Duodenal mucosa (tissue), 2 donors: Measurements from ENCODE around the gene ADAMTS2.
"Not testable (repeated sequence)": the region's sequence is repeated elsewhere in the genome, so short reads cannot be mapped to it uniquely, and the experiment has no call there.

Experiments
- H3K27ac ChIP-seq: one replicate; pipeline ENCODE4 v1.7.0; 2013; ENCODE audit warnings: low read depth, low read length
- H3K27me3 ChIP-seq, 2 donors: one replicate each; pipeline ENCODE4 v1.7.0; 2013; ENCODE audit warnings: low read length in 2 of 2, control low read depth in 1 of 2; ENCODE audit not compliant: insufficient read depth in 2 of 2, control insufficient read depth in 1 of 2
- H3K36me3 ChIP-seq, 2 donors: one replicate each; pipeline ENCODE4 v1.7.0; 2013; ENCODE audit warnings: low read length in 2 of 2, control low read depth in 1 of 2; ENCODE audit not compliant: insufficient read depth in 2 of 2, control insufficient read depth in 1 of 2
- H3K4me1 ChIP-seq, 2 donors: one replicate each; pipeline ENCODE4 v1.7.0; 2013; ENCODE audit warnings: low read length in 2 of 2, control low read depth in 1 of 2; ENCODE audit not compliant: insufficient read depth in 2 of 2, control insufficient read depth in 1 of 2
- H3K4me3 ChIP-seq, 2 donors: one replicate each; pipeline ENCODE4 v1.7.0; 2013; ENCODE audit warnings: low read length in 2 of 2, low read depth in 1 of 2
- H3K9ac ChIP-seq, 2 donors: one replicate each; pipeline ENCODE4 v1.7.0; 2013; ENCODE audit warnings: low read length in 2 of 2, low read depth in 1 of 2
- H3K9me3 ChIP-seq, 2 donors: one replicate each; pipeline ENCODE4 v1.7.0; 2013; ENCODE audit warnings: low read length in 2 of 2, control low read depth in 1 of 2; ENCODE audit not compliant: control insufficient read depth in 1 of 2

ADAMTS2 gene

GRCh38 chr5:179324760-179325295, 20.4 kb downstream of the ADAMTS2 start:
- Histone ChIP-seq H3K27ac (no peak overlapping the region), H3K4me3 (no peak overlapping the region), H3K9me3 (no peaks in the 10 kb centered on the region), H3K9ac (no peak overlapping the region), H3K4me1 (no peaks in the 10 kb centered on the region), H3K27me3 (no peaks in the 10 kb centered on the region), H3K36me3 (no peaks in the 10 kb centered on the region)

GRCh38 chr5:179324316-179324715, 20.9 kb downstream of the ADAMTS2 start:
- not testable (repeated sequence) for H3K27me3 ChIP-seq, H3K4me1 ChIP-seq, H3K9me3 ChIP-seq, H3K4me3 ChIP-seq, H3K9ac ChIP-seq, H3K36me3 ChIP-seq, H3K27ac ChIP-seq

- H3K36me3 ChIP-seq: no peaks in the 10 kb centered on the region
- H3K9ac ChIP-seq: no peak overlapping the region
- no peak overlapping the region for H3K4me3 ChIP-seq
- H3K27me3 ChIP-seq: no peaks in the 10 kb centered on the region
- no peak overlapping the region for H3K27ac ChIP-seq
- H3K9me3 ChIP-seq: no peaks in the 10 kb centered on the region
- peaks cover 0 to 3% of the 10 kb centered on the region in 2 donors for H3K4me1 ChIP-seq
These were observed 22.0 kb downstream of the ADAMTS2 start for GRCh38 chr5:179323026-179323870.

- Histone ChIP-seq H3K27me3 (no peaks in the 10 kb centered on the region), H3K36me3 (no peaks in the 10 kb centered on the region), H3K9ac (no peak overlapping the region), H3K4me3 (no peak overlapping the region), H3K9me3 (no peaks in the 10 kb centered on the region), H3K27ac (no peak overlapping the region), H3K4me1 (peaks cover 0 to 3% of the 10 kb centered on the region in 2 donors)
These were observed 22.9 kb downstream of the ADAMTS2 start for GRCh38 chr5:179322071-179323025.

GRCh38 chr5:179321206-179321987, 23.9 kb downstream of the ADAMTS2 start:
- peaks cover 0 to 3% of the 10 kb centered on the region in 2 donors for H3K4me1 ChIP-seq
- H3K27ac ChIP-seq: no peak overlapping the region
- no peaks in the 10 kb centered on the region for H3K27me3 ChIP-seq
- H3K4me3 ChIP-seq: no peak overlapping the region
- H3K36me3 ChIP-seq: no peaks in the 10 kb centered on the region
- H3K9me3 ChIP-seq: no peaks in the 10 kb centered on the region
- H3K9ac ChIP-seq: no peak overlapping the region

- no peak overlapping the region for H3K27ac ChIP-seq
These were observed 25.4 kb downstream of the ADAMTS2 start for GRCh38 chr5:179319741-179320281.

GRCh38 chr5:179319123-179319522, 26.1 kb downstream of the ADAMTS2 start:
- Histone ChIP-seq H3K9me3 (no peaks in the 10 kb centered on the region), H3K9ac (no peak overlapping the region), H3K36me3 (no peaks in the 10 kb centered on the region), H3K27me3 (no peaks in the 10 kb centered on the region), H3K4me1 (peaks cover 0 to 3% of the 10 kb centered on the region in 2 donors), H3K4me3 (no peak overlapping the region), H3K27ac (no peak overlapping the region)

More at GRCh38 chr5:179319741-179320281, 25.4 kb downstream of the ADAMTS2 start:
- Histone ChIP-seq H3K9ac (no peak overlapping the region), H3K4me3 (no peak overlapping the region), H3K9me3 (no peaks in the 10 kb centered on the region), H3K27me3 (no peaks in the 10 kb centered on the region), H3K4me1 (peaks cover 0 to 3% of the 10 kb centered on the region in 2 donors), H3K36me3 (no peaks in the 10 kb centered on the region)

GRCh38 chr5:179318221-179318955, 26.9 kb downstream of the ADAMTS2 start:
- H3K27me3 ChIP-seq: no peaks in the 10 kb centered on the region
- no peak overlapping the region for H3K9ac ChIP-seq
- no peaks in the 10 kb centered on the region for H3K9me3 ChIP-seq
- no peaks in the 10 kb centered on the region for H3K36me3 ChIP-seq
- no peak overlapping the region for H3K4me3 ChIP-seq
- no peak overlapping the region for H3K27ac ChIP-seq
- peaks cover 0 to 3% of the 10 kb centered on the region in 2 donors for H3K4me1 ChIP-seq
